Stomach (tissue), 9 donors: ENCODE data around the gene PLAC8L1. TPM values are rescaled to one million over a fixed set of nuclear protein-coding genes. Genes with fewer than 3 reads are reported as not detected.
A peak's percentile ranks its signal among the peaks of the same experiment; 100 is the strongest.

Source experiments
- DNase-seq, 2 donors: peaks; one replicate each; pipeline versions ENCODE4 v3.0.0 to v3.0.0-alpha.2; 2013 to 2019
- H3K27ac ChIP-seq, 5 donors: fragments of 200-600 bp in 4 of 5; sonication (generic) in 4 of 5; one replicate each; pipeline ENCODE4 v1.5.1; 2013 to 2019; ENCODE audit warnings: mild to moderate bottlenecking in 1 of 5, moderate library complexity in 1 of 5
- H3K27me3 ChIP-seq, 3 donors: fragments of 200-600 bp; sonication (generic); one replicate each; pipeline ENCODE4 v1.5.1; 2017 to 2019; ENCODE audit warnings: mixed run types in 1 of 3
- H3K36me3 ChIP-seq, 4 donors: fragments of 200-600 bp; sonication (generic); 1 replicate in 3 of 4; 2 replicates in 1 of 4; pipeline ENCODE4 v1.5.1; 2016 to 2019
- H3K4me1 ChIP-seq, 4 donors: fragments of 200-600 bp; sonication (generic); one replicate each; pipeline ENCODE4 v1.5.1; 2016 to 2019
- H3K4me3 ChIP-seq, 4 donors: fragments of 200-600 bp; sonication (generic) in 3 of 4; one replicate each; pipeline ENCODE4 v1.5.1; 2016 to 2019; ENCODE audit warnings: mild to moderate bottlenecking in 1 of 4
- H3K9me3 ChIP-seq, 4 donors: fragments of 200-600 bp; sonication (generic); one replicate each; pipeline ENCODE4 v1.5.1; 2016 to 2019
- EP300 ChIP-seq: sonication (generic); formaldehyde crosslinking; IDR thresholded peaks from one replicate; pipeline ENCODE4 v1.6.1; 2017; ENCODE audit warnings: antibody characterized with exemption
- POLR2A ChIP-seq, 4 donors: fragments of 450-650 bp; IDR thresholded peaks; one replicate each; pipeline ENCODE4 v1.6.1; 2016; ENCODE audit warnings: antibody characterized with exemption in 4 of 4, control low read depth in 2 of 4, mild to moderate bottlenecking in 1 of 4, moderate library complexity in 1 of 4
- POLR2AphosphoS5 ChIP-seq, 3 donors: sonication (generic); formaldehyde crosslinking; IDR thresholded peaks; one replicate each; pipeline ENCODE4 v1.6.1; 2016; ENCODE audit warnings: antibody characterized with exemption in 3 of 3
- WGBS, 5 donors: extraction: QIAGEN DNeasy Blood & Tissue Kit in 3 of 5; methylation state at CpG; one replicate each; pipeline versions ENCODE4 v1.1.5 to v1.1.7; 2013 to 2018; 5-methylcytosine and 5-hydroxymethylcytosine counted together
- intact Hi-C: fragments of 100-400 bp; cut with DNase I; formaldehyde crosslinking; loops from one replicate; pipeline ENCODE4 v1.15.1; 2023; ENCODE audit warnings: low total_unique reads
- polyA plus RNA-seq, 3 donors: library from polyadenylated mRNA; stranded (reverse); fragments of 200-250 nt; gene quantifications; one replicate each; pipeline ENCODE4 v1.2.3, GENCODE V29; 2013
- total RNA-seq, 5 donors: library from RNA; depleted of rRNA; stranded (reverse); fragments of >200 nt; gene quantifications; one replicate each; pipeline versions ENCODE4 v1.1.0 to v1.2.3, GENCODE V29; 2014 to 2016
- TF ChIP-seq, protein P1 (sequence below), 7 experiments: fragments of 450-650 bp in 4 of 7; fragments of 200-600 bp in 3 of 7; sonication (generic) in 3 of 7; IDR thresholded peaks; one replicate each; pipeline ENCODE4 v1.5.1; 2016 to 2019; ENCODE audit warnings: antibody characterized with exemption in 7 of 7, control low read depth in 2 of 7, mild to moderate bottlenecking in 1 of 7
- donor health status: healthy with polysubstance abuse.
- donor health status: Bipolar disorder and iron deficiency.
- donor health status: healthy.

PLAC8L1 gene
- total and polyA plus RNA-seq, 8 donors, result 0.68 TPM; not detected in 7

DNA sequence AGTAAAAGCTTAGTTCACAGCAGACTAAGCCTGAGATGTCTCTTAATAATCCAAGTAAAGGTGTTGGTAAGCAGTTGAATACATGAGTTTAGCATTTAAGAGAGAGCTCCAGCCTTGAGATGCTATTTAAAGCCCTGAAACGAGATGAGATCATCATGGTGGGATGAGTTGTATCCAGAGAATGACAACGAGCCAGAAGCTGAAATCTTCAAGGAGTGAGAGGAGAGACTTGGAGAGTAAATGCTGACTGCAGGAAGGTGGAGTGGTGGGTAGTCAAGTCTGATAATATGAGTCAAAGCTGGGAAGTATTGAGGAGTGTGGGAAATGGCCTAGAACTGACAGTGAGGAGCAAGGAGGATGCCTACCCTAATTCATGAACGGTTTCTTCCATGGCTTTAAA lies 53.7 kb downstream of the PLAC8L1 start:
- H3K9me3 ChIP-seq, result no peaks in the 10 kb centered on the region
- H3K27ac ChIP-seq, result no peak overlapping the region
- H3K27me3 ChIP-seq, result no peaks in the 10 kb centered on the region
- H3K4me1 ChIP-seq, result peaks cover 0 to 3% (median 0%) of the 10 kb centered on the region in 4 donors
- intact Hi-C loops, result no loop called here
- H3K4me3 ChIP-seq, result no peak overlapping the region
- peaks cover 0 to 61% (median 36%) of the 10 kb centered on the region in 4 donors for H3K36me3 ChIP-seq
- TF ChIP-seq POLR2AphosphoS5 (IDR thresholded peaks at IDR 0.05) (no peak), EP300 (no peak), POLR2A (IDR thresholded peaks at IDR 0.05) (no peak)
- TF ChIP-seq, protein P1, sequence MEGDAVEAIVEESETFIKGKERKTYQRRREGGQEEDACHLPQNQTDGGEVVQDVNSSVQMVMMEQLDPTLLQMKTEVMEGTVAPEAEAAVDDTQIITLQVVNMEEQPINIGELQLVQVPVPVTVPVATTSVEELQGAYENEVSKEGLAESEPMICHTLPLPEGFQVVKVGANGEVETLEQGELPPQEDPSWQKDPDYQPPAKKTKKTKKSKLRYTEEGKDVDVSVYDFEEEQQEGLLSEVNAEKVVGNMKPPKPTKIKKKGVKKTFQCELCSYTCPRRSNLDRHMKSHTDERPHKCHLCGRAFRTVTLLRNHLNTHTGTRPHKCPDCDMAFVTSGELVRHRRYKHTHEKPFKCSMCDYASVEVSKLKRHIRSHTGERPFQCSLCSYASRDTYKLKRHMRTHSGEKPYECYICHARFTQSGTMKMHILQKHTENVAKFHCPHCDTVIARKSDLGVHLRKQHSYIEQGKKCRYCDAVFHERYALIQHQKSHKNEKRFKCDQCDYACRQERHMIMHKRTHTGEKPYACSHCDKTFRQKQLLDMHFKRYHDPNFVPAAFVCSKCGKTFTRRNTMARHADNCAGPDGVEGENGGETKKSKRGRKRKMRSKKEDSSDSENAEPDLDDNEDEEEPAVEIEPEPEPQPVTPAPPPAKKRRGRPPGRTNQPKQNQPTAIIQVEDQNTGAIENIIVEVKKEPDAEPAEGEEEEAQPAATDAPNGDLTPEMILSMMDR (IDR thresholded peaks at IDR 0.05), result no peak
- no peak for DNase-seq
- 63 to 83% (median 78%) methylated on average over 3 of the region's 3 CpGs for WGBS, 5 donors

DNA sequence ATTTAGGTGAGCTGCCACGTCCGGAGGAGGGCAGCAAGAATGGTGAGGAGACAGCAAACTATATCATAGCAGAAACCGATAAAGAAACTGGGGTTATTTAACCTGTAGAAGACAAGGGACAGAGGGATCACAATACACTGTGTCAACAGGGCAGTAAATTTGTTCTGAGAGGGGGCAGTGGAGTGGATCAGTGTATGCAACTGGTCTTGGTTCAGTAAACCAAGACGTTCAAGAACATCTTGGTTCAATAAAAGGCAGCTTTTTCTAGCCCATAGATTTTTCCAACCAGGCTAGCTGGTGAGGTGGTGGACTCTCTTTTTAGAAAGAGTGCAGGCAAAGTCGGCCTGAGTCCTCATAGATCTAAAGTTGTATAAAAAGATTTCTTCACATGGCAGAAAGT lies 55.3 kb downstream of the PLAC8L1 start:
- WGBS, 5 donors, result 80 to 95% (median 89%) methylated on average over 5 of the region's 5 CpGs
- intact Hi-C loops, result no loop called here
- no peak for DNase-seq

DNA sequence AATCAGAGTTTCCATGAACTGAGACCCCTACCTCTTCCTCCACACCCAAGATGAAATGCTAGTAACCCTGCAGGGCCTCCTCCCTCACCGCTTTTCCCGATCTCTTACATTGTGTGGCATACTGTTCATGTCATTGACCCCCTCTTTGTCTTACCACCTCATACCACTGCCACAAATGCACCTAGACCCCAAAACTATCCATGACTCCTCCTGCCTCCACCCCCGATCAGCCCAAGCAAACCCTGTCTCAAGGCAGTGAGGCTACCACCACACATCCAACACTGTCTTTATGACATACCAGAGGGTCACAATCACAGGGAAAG lies 55.7 kb downstream of the PLAC8L1 start:
- no peaks in the 10 kb centered on the region for H3K27me3 ChIP-seq
- intact Hi-C loops, result no loop called here
- peaks cover 0 to 46% (median 20%) of the 10 kb centered on the region in 4 donors for H3K36me3 ChIP-seq
- WGBS, 5 donors, result 60 to 89% (median 81%) methylated on average over 3 of the region's 3 CpGs
- DNase-seq, result no peak
- H3K27ac ChIP-seq, result no peak overlapping the region
- peaks cover 0 to 7% (median 0%) of the 10 kb centered on the region in 4 donors for H3K4me1 ChIP-seq
- no peak for TF ChIP-seq POLR2A (IDR thresholded peaks at IDR 0.05)
- no peak for TF ChIP-seq EP300
- TF ChIP-seq, protein P1 (IDR thresholded peaks at IDR 0.05), result peak in 1 of 7 experiments; percentile 5
- TF ChIP-seq POLR2AphosphoS5 (IDR thresholded peaks at IDR 0.05), result no peak
- H3K4me3 ChIP-seq, result no peak overlapping the region
- no peaks in the 10 kb centered on the region for H3K9me3 ChIP-seq

More for the DNA sequence above, 55.3 kb downstream of the PLAC8L1 start:
- Histone ChIP-seq H3K27ac (no peak overlapping the region), H3K36me3 (peaks cover 0 to 46% (median 22%) of the 10 kb centered on the region in 4 donors), H3K4me1 (peaks cover 0 to 7% (median 0%) of the 10 kb centered on the region in 4 donors), H3K4me3 (no peak overlapping the region), H3K9me3 (no peaks in the 10 kb centered on the region), H3K27me3 (no peaks in the 10 kb centered on the region)
- TF ChIP-seq EP300 (no peak), POLR2A (IDR thresholded peaks at IDR 0.05) (no peak)

DNA sequence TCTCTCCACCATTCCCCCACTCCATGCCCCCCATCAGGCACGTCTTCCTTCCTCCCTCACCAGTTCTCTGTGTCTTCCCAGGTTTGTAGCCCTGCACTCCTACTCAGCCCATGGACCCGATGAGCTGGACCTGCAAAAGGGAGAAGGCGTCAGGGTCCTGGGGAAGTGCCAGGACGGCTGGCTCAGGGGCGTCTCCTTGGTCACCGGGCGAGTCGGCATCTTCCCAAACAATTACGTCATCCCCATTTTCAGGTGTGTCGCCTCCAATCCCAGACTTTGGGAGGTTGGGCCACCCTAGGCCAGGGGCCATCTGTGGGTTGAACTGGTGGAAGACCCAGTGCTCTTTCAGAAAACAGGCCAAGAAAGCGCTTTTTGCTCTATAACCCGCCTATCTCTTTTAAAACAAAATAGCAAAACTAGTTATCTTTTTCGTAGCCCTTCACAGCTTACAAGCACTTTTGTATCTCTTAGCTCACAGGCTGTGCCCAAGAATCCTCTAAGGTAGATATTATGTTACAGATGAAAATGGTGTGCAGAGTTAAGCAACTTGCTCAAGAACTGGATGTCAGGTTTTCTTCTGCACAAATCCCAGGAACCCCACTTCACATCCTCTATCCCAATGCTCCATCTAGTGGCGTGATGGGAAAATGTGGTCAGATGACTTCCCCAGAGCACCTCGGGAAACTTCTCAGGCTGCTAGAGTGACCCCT lies 56.2 kb downstream of the PLAC8L1 start:
- TF ChIP-seq EP300, result no peak
- TF ChIP-seq, protein P1 (IDR thresholded peaks at IDR 0.05), result peak in 5 of 7 experiments; percentile 28 to 59 (median 57)
- no peaks in the 10 kb centered on the region for H3K27me3 ChIP-seq
- no peaks in the 10 kb centered on the region for H3K9me3 ChIP-seq
- intact Hi-C loops, result no loop called here
- H3K27ac ChIP-seq, result no peak overlapping the region
- peaks cover 0 to 44% (median 19%) of the 10 kb centered on the region in 4 donors for H3K36me3 ChIP-seq
- no peak overlapping the region for H3K4me3 ChIP-seq
- WGBS, 5 donors, result 57 to 72% (median 68%) methylated on average over 10 to 15 of the region's 15 CpGs
- DNase-seq, result peak; percentile 62 to 87
- H3K4me1 ChIP-seq, result peaks cover 0 to 7% (median 0%) of the 10 kb centered on the region in 4 donors

DNA sequence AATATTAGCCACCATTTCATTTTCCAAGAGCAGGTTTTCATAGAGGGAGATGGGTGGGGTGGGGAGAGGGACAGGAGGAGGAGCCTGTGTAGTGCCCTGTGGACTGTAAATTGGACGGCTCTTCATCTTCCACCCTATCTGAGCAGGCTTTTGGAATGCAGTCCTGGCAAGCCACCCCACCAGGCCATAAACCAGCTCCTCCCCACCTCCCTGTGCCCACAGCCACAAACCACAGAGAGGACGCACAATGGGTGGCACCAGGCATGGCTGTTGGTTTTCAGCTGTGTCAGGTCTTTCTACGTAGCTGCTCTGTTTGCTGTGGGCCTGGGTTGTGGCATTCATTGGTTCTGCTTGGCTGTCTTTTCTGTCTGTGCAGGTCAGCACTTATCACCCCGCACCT lies 58.0 kb downstream of the PLAC8L1 start:
- peak overlapping the region in 2 of 5 donors; percentile 17 to 29 for H3K27ac ChIP-seq
- H3K9me3 ChIP-seq, result no peaks in the 10 kb centered on the region
- no peaks in the 10 kb centered on the region for H3K27me3 ChIP-seq
- intact Hi-C loops, result no loop called here
- DNase-seq, result no peak
- peaks cover 0 to 14% (median 5%) of the 10 kb centered on the region in 4 donors for H3K4me1 ChIP-seq
- TF ChIP-seq, protein P1 (IDR thresholded peaks at IDR 0.05), result no peak
- TF ChIP-seq POLR2A (IDR thresholded peaks at IDR 0.05) (no peak), EP300 (no peak), POLR2AphosphoS5 (IDR thresholded peaks at IDR 0.05) (no peak)
- H3K36me3 ChIP-seq, result peaks cover 0 to 32% (median 13%) of the 10 kb centered on the region in 4 donors
- no peak overlapping the region for H3K4me3 ChIP-seq
- WGBS, 5 donors, result 42 to 73% (median 51%) methylated on average over 4 of the region's 4 CpGs
